ENCODE measurements around the gene CLMN. TPM values are rescaled to one million over a fixed set of nuclear protein-coding genes. Genes with fewer than 3 reads are reported as not detected.

Gene CLMN
- total and polyA plus RNA-seq, 2 donors (not counting 1 experiment from before 2014, with no cell fraction given), result 9.6 to 51.5 TPM

DNA sequence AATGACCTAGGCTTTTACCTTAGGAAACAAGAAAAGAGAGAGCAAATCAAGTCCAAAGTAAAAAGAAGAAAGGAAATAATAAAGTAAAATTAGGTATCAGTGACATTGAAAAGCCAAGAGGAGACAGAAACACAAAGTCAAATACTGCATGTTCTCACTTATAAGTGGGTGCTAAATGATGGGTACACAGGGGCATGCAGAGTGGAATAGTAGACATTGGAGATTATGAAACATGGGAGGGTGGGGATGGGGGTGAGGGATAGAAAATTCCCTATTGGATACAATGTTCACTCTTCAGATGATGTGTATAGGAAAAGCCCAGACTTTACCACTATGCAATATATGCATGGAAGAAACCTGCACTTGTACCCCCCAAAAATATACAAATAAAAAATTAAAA is 35.1 kb upstream of the CLMN start:
- intact Hi-C loops (cut with micrococcal nuclease), result no loop called here
- POLR2A ChIA-PET, result no interaction called here
- Histone ChIP-seq H3K9me3 (ENCODE audit: control extremely low read depth in 1 of 3, control insufficient read depth in 2 of 3, insufficient read depth in 1 of 3, low read length in 2 of 3) (peaks cover 0 to 5% (median 0%) of the 10 kb centered on the region in 3 donors), H3K27ac (ENCODE audit: low read length in 2 of 2) (no peak overlapping the region), H3K27me3 (replicated peaks in 1 of 4; ENCODE audit: control extremely low read depth in 1 of 4, control insufficient read depth in 3 of 4, insufficient read depth in 4 of 4, low read length in 3 of 4) (peaks cover 0 to 2% (median 0%) of the 10 kb centered on the region in 4 experiments), H4K20me1 (ENCODE audit: control insufficient read depth, insufficient read depth, low read length, poor library complexity, severe bottlenecking) (no peaks in the 10 kb centered on the region), H3K9ac (ENCODE audit: low read length) (no peak overlapping the region), H3K79me2 (ENCODE audit: control insufficient read depth, insufficient read depth, low read length) (no peaks in the 10 kb centered on the region), H3K4me3 (ENCODE audit: control extremely low read depth in 1 of 5, extremely low read depth in 1 of 5, insufficient read depth in 1 of 5, low read depth in 2 of 5, low read length in 4 of 5) (no peak overlapping the region), H3K36me3 (replicated peaks in 1 of 2; ENCODE audit: control extremely low read depth in 1 of 2, control insufficient read depth in 1 of 2, extremely low read depth in 1 of 2, insufficient read depth in 2 of 2, low read length in 1 of 2) (no peaks in the 10 kb centered on the region), H3K4me2 (replicated peaks; ENCODE audit: low read depth, low read length, poor library complexity, severe bottlenecking) (no peak overlapping the region), H2AFZ (ENCODE audit: insufficient read depth, low read depth, low read length, poor library complexity, severe bottlenecking) (no peak overlapping the region), H3K4me1 (ENCODE audit: control insufficient read depth in 2 of 2, insufficient read depth in 2 of 2, low read length in 2 of 2) (peaks cover 5 to 8% of the 10 kb centered on the region in 2 donors)
- Mint-ChIP-seq H3K27me3 (peaks cover 19% of the 10 kb centered on the region), H3K4me3 (no peak overlapping the region), H3K9me3 (ENCODE audit: insufficient read depth) (peaks cover 2% of the 10 kb centered on the region), H3K27ac (no peak overlapping the region), H3K4me1 (peaks cover 4% of the 10 kb centered on the region)
- TF ChIP-seq, protein P1, sequence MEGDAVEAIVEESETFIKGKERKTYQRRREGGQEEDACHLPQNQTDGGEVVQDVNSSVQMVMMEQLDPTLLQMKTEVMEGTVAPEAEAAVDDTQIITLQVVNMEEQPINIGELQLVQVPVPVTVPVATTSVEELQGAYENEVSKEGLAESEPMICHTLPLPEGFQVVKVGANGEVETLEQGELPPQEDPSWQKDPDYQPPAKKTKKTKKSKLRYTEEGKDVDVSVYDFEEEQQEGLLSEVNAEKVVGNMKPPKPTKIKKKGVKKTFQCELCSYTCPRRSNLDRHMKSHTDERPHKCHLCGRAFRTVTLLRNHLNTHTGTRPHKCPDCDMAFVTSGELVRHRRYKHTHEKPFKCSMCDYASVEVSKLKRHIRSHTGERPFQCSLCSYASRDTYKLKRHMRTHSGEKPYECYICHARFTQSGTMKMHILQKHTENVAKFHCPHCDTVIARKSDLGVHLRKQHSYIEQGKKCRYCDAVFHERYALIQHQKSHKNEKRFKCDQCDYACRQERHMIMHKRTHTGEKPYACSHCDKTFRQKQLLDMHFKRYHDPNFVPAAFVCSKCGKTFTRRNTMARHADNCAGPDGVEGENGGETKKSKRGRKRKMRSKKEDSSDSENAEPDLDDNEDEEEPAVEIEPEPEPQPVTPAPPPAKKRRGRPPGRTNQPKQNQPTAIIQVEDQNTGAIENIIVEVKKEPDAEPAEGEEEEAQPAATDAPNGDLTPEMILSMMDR (IDR thresholded peaks at IDR 0.05), result no peak
- TF ChIP-seq EZH2 (IDR thresholded peaks at IDR 0.05; ENCODE audit: borderline replicate concordance, insufficient read depth, low read depth, low read length, poor library complexity, severe bottlenecking), result no peak
- DNase-seq (no peak), ATAC-seq (ENCODE audit: low read depth) (no peak)
- CTCF ChIA-PET, result no interaction called here

- Mint-ChIP-seq H3K4me3 (no peak overlapping the region), H3K4me1 (peaks cover 4% of the 10 kb centered on the region), H3K27me3 (peaks cover 25% of the 10 kb centered on the region), H3K9me3 (ENCODE audit: insufficient read depth) (peaks cover 2% of the 10 kb centered on the region), H3K27ac (no peak overlapping the region)
- Histone ChIP-seq H3K9ac (ENCODE audit: low read length) (no peak overlapping the region), H3K4me3 (ENCODE audit: control extremely low read depth in 1 of 5, extremely low read depth in 1 of 5, insufficient read depth in 1 of 5, low read depth in 2 of 5, low read length in 4 of 5) (no peak overlapping the region), H3K27me3 (replicated peaks in 1 of 4; ENCODE audit: control extremely low read depth in 1 of 4, control insufficient read depth in 3 of 4, insufficient read depth in 4 of 4, low read length in 3 of 4) (peaks cover 0 to 6% (median 0%) of the 10 kb centered on the region in 4 experiments), H3K9me3 (ENCODE audit: control extremely low read depth in 1 of 3, control insufficient read depth in 2 of 3, insufficient read depth in 1 of 3, low read length in 2 of 3) (peaks cover 0 to 5% (median 0%) of the 10 kb centered on the region in 3 donors), H3K27ac (ENCODE audit: low read length in 2 of 2) (no peak overlapping the region), H3K4me2 (replicated peaks; ENCODE audit: low read depth, low read length, poor library complexity, severe bottlenecking) (peak overlapping the region; percentile 24), H3K79me2 (ENCODE audit: control insufficient read depth, insufficient read depth, low read length) (no peaks in the 10 kb centered on the region), H3K4me1 (ENCODE audit: control insufficient read depth in 2 of 2, insufficient read depth in 2 of 2, low read length in 2 of 2) (peaks cover 5 to 7% of the 10 kb centered on the region in 2 donors), H2AFZ (ENCODE audit: insufficient read depth, low read depth, low read length, poor library complexity, severe bottlenecking) (peak overlapping the region; percentile 24), H3K36me3 (replicated peaks in 1 of 2; ENCODE audit: control extremely low read depth in 1 of 2, control insufficient read depth in 1 of 2, extremely low read depth in 1 of 2, insufficient read depth in 2 of 2, low read length in 1 of 2) (no peaks in the 10 kb centered on the region), H4K20me1 (ENCODE audit: control insufficient read depth, insufficient read depth, low read length, poor library complexity, severe bottlenecking) (no peaks in the 10 kb centered on the region)
- 100% methylated on average over 1 of the region's 9 CpGs for WGBS (ENCODE audit: insufficient coverage)
- ATAC-seq (ENCODE audit: low read depth) (no peak), DNase-seq (peak; percentile 29)
- intact Hi-C loops (cut with micrococcal nuclease), result no loop called here
- ChIA-PET POLR2A (no interaction called here), CTCF (no interaction called here)
- TF ChIP-seq, protein P1 (IDR thresholded peaks at IDR 0.05), result no peak
- TF ChIP-seq EZH2 (IDR thresholded peaks at IDR 0.05; ENCODE audit: borderline replicate concordance, insufficient read depth, low read depth, low read length, poor library complexity, severe bottlenecking), result no peak
These were observed 34.0 kb upstream of the CLMN start for GRCh38 chr14:95353664-95354063.
